Measurements from ENCODE around the gene VAT1L. TPM values are rescaled to one million over a fixed set of nuclear protein-coding genes. Genes with fewer than 3 reads are reported as not detected.

VAT1L gene
- total RNA-seq, 6 experiments from 2014 or later = not detected

DNA sequence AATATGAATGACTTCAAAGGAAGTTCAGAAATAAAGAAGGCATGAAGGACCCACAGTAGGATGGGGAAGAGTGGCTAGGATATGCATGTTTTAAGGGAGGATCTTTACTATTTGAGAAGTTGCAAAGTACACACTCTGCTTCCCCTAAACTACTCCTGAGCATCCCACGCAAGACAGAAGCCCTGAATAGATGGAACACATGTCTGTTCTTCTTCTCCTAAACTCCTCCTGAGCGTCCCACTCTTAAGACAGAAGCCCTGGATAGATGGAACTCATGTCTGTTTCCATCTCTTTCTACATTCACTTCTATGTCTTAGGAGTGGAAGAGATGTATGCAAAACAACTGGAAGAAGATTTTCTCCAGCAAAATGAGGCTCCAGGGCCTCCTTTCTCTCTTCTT lies 88.4 kb downstream of the VAT1L start:
- no peaks in the 10 kb centered on the region for H3K4me1 Mint-ChIP-seq (ENCODE audit: low read depth)
- peaks cover 28% of the 10 kb centered on the region for H3K9me3 Mint-ChIP-seq
- no peaks in the 10 kb centered on the region for H3K36me3 Mint-ChIP-seq (ENCODE audit: low read depth)
- H3K4me3 Mint-ChIP-seq = no peak overlapping the region
- no peak overlapping the region for H3K27ac Mint-ChIP-seq
- peaks cover 2% of the 10 kb centered on the region; the same call in 1 of the 2 replicates for H3K27me3 Mint-ChIP-seq (ENCODE audit: insufficient read depth)
- DNase-seq = no peak
- TF ChIP-seq CTCF (IDR thresholded peaks at IDR 0.05) = no peak

GRCh38 chr16:77877712-77878347 lies 89.5 kb downstream of the VAT1L start:
- no peak for DNase-seq
- Mint-ChIP-seq H3K27ac (no peak overlapping the region), H3K4me3 (no peak overlapping the region), H3K36me3 (ENCODE audit: low read depth) (no peaks in the 10 kb centered on the region), H3K27me3 (ENCODE audit: insufficient read depth) (peaks cover 2% of the 10 kb centered on the region; the same call in 1 of the 2 replicates), H3K9me3 (peaks cover 22% of the 10 kb centered on the region), H3K4me1 (ENCODE audit: low read depth) (no peaks in the 10 kb centered on the region)
- TF ChIP-seq CTCF (IDR thresholded peaks at IDR 0.05) = no peak

- Mint-ChIP-seq H3K27me3 (ENCODE audit: insufficient read depth) (peaks cover 2% of the 10 kb centered on the region; the same call in 1 of the 2 replicates), H3K4me1 (ENCODE audit: low read depth) (no peaks in the 10 kb centered on the region), H3K27ac (no peak overlapping the region), H3K9me3 (peaks cover 30% of the 10 kb centered on the region), H3K4me3 (no peak overlapping the region), H3K36me3 (ENCODE audit: low read depth) (no peaks in the 10 kb centered on the region; the same call in 1 of the 2 replicates)
- DNase-seq = no peak
- no peak for TF ChIP-seq CTCF (IDR thresholded peaks at IDR 0.05)
These were observed 93.1 kb downstream of the VAT1L start for GRCh38 chr16:77881355-77882030.

GRCh38 chr16:77882358-77882757 lies 94.0 kb downstream of the VAT1L start:
- Mint-ChIP-seq H3K4me1 (ENCODE audit: low read depth) (no peaks in the 10 kb centered on the region), H3K9me3 (peaks cover 38% of the 10 kb centered on the region), H3K27ac (no peak overlapping the region), H3K36me3 (ENCODE audit: low read depth) (no peaks in the 10 kb centered on the region; the same call in 1 of the 2 replicates), H3K27me3 (ENCODE audit: insufficient read depth) (peaks cover 2% of the 10 kb centered on the region; the same call in 1 of the 2 replicates), H3K4me3 (no peak overlapping the region)
- no peak for TF ChIP-seq CTCF (IDR thresholded peaks at IDR 0.05)
- no peak for DNase-seq

- Mint-ChIP-seq H3K9me3 (peaks cover 37% of the 10 kb centered on the region), H3K4me1 (ENCODE audit: low read depth) (no peaks in the 10 kb centered on the region), H3K27ac (no peak overlapping the region), H3K4me3 (no peak overlapping the region), H3K36me3 (ENCODE audit: low read depth) (no peaks in the 10 kb centered on the region; the same call in 1 of the 2 replicates), H3K27me3 (ENCODE audit: insufficient read depth) (no peaks in the 10 kb centered on the region; the same call in none of the 2 replicates)
- DNase-seq = no peak
- no peak for TF ChIP-seq CTCF (IDR thresholded peaks at IDR 0.05)
These were observed 97.4 kb downstream of the VAT1L start for GRCh38 chr16:77885571-77886295.

All from HFFc6 (cell line).